NCI-H446 treated with DMSO at 0.1 percent for 48 hours (cell line): ENCODE results near the gene RASGRP3.

Experiments
- DNase-seq: peaks from one replicate; lab custom pipeline; 2025; lab: John Stamatoyannopoulos, UW

Gene RASGRP3

DNA sequence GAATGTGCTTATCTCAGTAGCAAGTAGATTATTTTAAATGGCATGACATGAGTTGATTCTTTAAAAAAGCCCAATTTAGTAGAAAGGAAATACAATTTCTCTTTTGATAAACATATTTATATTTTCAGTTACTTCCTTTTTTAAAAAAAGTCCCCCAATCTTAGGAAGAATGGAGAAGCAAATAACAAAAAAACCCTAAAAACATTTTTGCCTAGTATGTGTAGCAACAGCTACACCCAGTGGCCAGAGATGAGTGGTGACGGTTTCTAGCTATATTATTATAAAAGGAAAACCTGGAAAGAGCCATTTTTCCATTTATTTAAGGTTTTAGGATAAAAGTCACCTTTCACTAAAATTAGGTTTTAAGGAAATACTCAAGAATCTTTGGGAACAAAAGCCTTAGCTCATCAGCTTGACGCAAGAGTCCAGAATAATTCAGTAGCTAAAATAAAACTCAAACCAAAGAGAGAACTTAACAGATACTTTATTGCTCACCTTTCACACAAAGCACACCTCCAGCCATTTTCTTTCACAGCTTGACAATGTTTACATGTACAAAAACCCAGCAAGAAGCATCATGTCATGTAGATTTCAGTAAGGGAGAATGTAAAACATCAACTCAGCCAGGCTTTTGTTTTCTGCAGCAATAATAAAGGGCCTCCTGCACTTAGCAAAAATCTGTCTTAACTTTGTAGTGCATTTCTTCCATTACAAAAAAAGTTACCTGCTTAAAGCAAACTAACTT lies 106.9 kb downstream of the RASGRP3 start:
- DNase-seq: no peak

DNA sequence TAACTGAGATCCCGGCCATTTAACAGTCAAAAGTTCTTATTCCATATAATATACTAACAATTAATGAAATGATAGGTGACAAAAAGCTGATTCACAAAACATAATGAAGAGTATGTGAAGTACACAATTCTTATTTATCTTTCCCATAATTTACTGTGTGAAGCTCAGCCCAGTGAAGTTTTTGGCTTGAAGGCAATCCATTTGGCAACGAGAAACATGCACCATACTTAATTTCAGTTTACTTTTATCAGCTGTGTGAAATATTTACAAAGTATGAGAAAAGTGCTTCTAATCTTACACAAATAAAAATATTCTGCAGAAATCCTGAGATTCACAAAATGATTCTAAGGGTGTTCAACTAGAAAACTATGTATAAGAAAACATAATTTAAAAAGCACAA lies 110.3 kb downstream of the RASGRP3 start:
- no peak for DNase-seq

DNA sequence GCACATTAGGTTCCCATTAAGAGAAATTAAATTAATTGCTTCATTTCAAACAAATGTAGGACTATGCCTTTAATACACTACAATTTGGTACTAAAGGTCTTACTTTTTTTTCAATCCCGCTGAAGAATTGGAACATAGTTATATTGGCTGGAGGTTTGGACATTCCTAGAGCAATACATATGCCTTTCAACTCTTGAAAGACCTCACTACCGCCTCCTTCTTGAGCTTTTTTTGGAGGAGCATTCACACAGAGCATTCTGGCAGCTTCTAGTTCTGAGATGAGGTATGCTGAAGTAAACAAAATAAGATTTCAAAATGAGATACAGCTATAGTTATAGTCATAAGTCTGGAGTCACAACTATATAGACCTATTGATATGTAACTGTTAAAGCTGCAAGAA lies 111.8 kb downstream of the RASGRP3 start:
- no peak for DNase-seq

DNA sequence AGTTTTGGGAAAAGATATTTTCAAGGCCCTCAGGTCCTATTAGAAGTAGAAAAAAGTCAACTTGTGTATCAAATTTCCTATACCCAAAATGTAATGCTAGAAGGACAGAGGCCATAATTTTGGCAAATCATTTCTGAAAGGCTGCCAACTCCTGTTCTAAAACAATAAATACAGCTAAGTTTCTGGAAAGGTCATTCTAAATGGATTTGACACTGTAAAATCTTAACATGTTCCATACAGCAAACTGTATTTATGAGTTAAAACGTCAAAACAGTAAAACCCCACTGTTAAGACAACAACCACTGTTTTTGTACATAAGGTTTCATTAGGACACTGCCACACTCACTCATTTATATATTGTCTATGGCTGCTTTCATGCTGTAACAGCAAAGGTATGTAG lies 113.0 kb downstream of the RASGRP3 start:
- no peak for DNase-seq

GRCh38 chr2:33595385-33595784 lies 118.9 kb downstream of the RASGRP3 start:
- no peak for DNase-seq

GRCh38 chr2:33597026-33597425 lies 120.6 kb downstream of the RASGRP3 start:
- no peak for DNase-seq

- no peak for DNase-seq
These were observed 122.2 kb downstream of the RASGRP3 start for GRCh38 chr2:33598561-33599174.

- peak; percentile 94 for DNase-seq
These were observed 122.9 kb downstream of the RASGRP3 start, which contains the start of gene FAM98A for GRCh38 chr2:33599175-33599942. TSS of gene FAM98A (minus strand) at chr2:33599299. CDS start at chr2:33599221, 78 bp downstream.

DNA sequence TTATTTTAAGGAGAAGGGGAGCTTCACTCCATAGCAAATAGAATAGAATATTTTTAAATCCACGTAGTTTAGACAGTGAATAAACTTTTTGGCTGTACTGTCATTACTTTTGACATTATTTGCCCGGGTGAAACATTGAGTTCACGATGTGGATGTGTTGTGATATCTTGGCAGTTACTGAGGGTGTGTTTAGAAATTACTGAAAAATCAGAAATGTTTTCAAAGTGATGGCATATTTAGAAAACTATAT lies 123.4 kb downstream of the RASGRP3 start:
- DNase-seq: no peak

DNA sequence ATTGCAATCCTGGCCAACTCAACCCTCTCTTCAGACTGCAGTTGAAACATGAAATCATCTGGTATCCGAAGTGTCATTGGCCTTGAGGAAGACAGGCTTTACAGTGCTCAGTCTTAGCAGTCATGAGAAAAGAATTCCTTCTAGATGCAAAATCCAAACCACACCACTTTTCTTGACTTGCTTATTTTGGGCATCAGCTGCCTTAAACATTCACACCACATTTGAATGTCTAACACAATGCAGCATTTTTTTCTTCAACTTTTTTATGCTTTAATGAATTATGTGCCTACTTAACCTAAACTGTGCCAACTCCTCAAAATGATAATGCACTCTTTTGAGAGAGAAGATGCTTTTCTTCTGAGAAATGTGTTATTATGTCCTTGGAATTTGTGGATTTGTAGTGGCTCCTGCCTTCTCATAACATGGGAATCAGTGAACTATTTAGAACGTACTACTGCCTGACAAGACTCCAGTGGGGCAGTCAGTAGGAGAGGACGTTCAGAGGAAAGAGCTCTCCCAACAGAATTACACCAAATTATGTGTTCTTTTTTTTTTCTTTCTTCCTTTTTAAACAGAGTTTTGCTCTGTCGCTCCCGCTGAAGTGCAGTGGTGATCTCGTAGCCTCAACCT lies 125.9 kb downstream of the RASGRP3 start:
- no peak for DNase-seq

GRCh38 chr2:33603416-33603815 lies 127.0 kb downstream of the RASGRP3 start:
- DNase-seq: no peak

GRCh38 chr2:33605056-33605455 lies 128.6 kb downstream of the RASGRP3 start:
- DNase-seq: no peak

GRCh38 chr2:33606100-33606499 lies 129.7 kb downstream of the RASGRP3 start:
- DNase-seq: no peak

- no peak for DNase-seq
These were observed 130.2 kb downstream of the RASGRP3 start for GRCh38 chr2:33606622-33607021.

- DNase-seq: no peak
These were observed 130.8 kb downstream of the RASGRP3 start for GRCh38 chr2:33607251-33607721.

DNA sequence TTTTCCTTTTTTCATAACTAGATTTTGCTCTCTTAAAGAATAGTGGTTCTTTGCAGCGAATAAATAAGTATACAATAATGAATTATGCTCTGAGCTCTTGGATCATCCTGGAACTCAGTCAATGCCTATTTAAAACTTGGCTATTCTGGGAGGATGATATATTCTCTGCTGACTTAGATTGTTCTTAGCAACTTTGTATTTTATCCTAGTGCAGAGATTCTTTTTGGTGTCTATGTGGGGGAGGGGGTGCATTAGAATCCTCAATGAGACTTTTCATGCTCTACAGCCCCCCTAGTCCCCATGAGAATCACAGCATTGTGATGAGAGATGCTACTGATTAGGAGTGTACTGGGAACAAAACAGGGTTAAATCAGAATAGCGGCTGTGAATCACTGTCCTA lies 131.5 kb downstream of the RASGRP3 start:
- no peak for DNase-seq

GRCh38 chr2:33614190-33614589 lies 137.7 kb downstream of the RASGRP3 start:
- no peak for DNase-seq
